Upper lobe of left lung (tissue), 4 donors: ENCODE results near the gene STBD1.

Experiments
- CTCF ChIP-seq, 6 experiments: fragments of 450-650 bp in 4 of 6; fragments of 200-600 bp in 2 of 6; sonication (generic) in 2 of 6; IDR thresholded peaks; one replicate each; pipeline ENCODE4 v1.5.1; 2016 to 2019; ENCODE audit warnings: antibody characterized with exemption in 6 of 6
- EP300 ChIP-seq, 4 donors: sonication (generic); formaldehyde crosslinking; IDR thresholded peaks; one replicate each; pipeline ENCODE4 v1.5.1; 2017; ENCODE audit warnings: antibody characterized with exemption in 4 of 4, control low read depth in 2 of 4
- POLR2A ChIP-seq, 4 donors: fragments of 450-650 bp; IDR thresholded peaks; one replicate each; pipeline ENCODE4 v1.5.1; 2016 to 2017; ENCODE audit warnings: antibody characterized with exemption in 4 of 4, mild to moderate bottlenecking in 2 of 4

DNA sequence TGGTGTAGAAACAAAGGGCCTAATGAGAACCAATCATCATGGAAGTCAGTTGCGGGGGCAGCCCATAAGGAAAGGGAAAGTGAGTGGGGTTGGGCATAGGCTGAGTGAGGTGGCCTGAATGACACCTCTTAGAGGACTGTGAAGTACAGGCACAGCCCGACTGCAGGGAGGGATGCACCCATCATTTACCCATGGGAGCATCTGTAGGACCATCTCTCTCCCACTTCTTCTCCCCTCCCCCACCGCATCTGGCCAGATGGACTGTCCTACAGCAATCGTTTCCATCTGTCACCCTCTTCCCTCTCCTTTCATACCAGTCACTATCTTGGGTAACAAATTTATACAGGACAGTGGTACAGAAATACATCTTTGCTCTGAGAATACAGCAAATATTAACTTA, 4.2 kb downstream of the STBD1 start:
- TF ChIP-seq CTCF (IDR thresholded peaks at IDR 0.05) = no peak
- no peak for TF ChIP-seq EP300 (IDR thresholded peaks at IDR 0.05)
- no peak for TF ChIP-seq POLR2A (IDR thresholded peaks at IDR 0.05)
